HG03442 (cell line): ENCODE results near the gene RAB23.

Source experiments
- ATAC-seq: cut with Tn5 transposase; IDR thresholded peaks from one replicate; pipeline ENCODE4 v1.9.1; 2021; ENCODE audit warnings: mild to moderate bottlenecking, moderate library complexity; ENCODE audit not compliant: unreplicated experiment

RAB23 gene

DNA sequence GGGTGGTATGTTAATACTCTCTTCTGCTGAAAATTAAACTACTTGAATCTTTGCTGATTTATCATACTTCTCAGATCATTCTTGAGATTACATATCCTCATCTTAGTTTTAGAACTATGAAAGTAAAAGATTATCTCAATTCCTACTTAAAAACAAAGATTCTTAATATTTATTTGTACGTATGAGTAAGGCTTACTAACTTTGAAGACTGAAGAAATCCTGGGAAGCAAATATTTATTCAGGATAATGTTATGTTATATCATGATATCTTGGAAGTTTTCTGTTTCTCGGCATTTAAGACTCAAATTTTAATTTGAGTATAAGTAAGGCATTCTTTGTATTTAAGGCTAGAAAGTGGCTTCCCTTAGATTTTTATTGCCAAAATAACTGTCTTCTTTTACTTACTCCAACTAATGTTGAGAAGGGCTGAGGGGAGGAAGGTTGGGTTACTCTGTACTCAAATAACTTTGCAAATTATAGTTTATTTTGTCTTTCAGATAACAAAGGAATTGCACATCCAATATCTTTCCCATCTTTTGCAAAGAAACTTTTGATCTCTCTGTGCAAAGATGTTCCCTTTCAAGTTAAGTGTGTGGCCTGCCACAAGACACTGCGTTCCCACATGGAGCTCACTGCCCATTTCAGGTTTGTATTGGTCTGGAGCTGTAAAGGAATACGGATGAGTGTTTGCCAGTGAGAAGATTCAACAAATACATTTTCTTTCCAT lies 80.5 kb downstream of the RAB23 start:
- ATAC-seq: no peak

DNA sequence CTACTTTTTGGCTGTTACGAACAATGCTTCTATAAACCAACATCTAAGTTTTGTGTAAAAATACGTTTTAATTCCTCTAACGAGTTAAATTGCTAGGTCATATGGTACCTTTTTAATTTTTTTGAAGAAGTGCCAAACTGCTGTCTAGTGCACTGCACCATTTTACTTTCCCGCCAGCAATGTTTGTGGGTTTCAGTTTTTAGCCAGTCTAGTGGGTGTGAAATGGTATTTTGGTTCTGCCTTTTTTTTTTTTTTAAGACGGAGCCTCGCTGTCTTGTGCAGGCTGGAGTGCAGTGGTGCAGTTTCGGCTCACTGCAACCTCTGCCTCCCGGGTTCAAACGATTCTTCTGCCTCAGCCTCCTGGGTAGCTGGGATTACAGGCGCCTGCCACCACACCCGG lies 84.1 kb downstream of the RAB23 start:
- ATAC-seq: no peak

GRCh38 chr6:57137350-57137749 lies 84.8 kb downstream of the RAB23 start:
- no peak for ATAC-seq
